ENCODE results near the gene RFTN2.
A peak's percentile ranks its signal among the peaks of the same experiment; 100 is the strongest.
"Not testable (repeated sequence)": the region's sequence is repeated elsewhere in the genome, so short reads cannot be mapped to it uniquely, and the experiment has no call there.

RFTN2 gene

GRCh38 chr2:197573608-197574007 lies 101.8 kb downstream of the RFTN2 start:
- Histone ChIP-seq H3K4me2 (no peak overlapping the region), H3K4me3 (no peak overlapping the region; a peak in 1 of 20 replicates), H3K36me3 (peaks cover 18 to 32% (median 24%) of the 10 kb centered on the region in 11 experiments), H3K27ac (no peak overlapping the region), H3K9me3 (replicated peaks in 1 of 11) (peaks cover 32 to 38% (median 33%) of the 10 kb centered on the region in 11 experiments), H3K9ac (no peak overlapping the region), H4K20me1 (no peaks in the 10 kb centered on the region), H3K27me3 (no peaks in the 10 kb centered on the region), H3K4me1 (no peaks in the 10 kb centered on the region)
- no peak for TF ChIP-seq Cebpa-rat (IDR thresholded peaks at IDR 0.05)

- no peaks in the 10 kb centered on the region for H4K20me1 ChIP-seq
- H3K9me3 ChIP-seq (replicated peaks in 1 of 11): peaks cover 32 to 38% (median 33%) of the 10 kb centered on the region in 11 experiments
- H3K27ac ChIP-seq: no peak overlapping the region
- H3K4me2 ChIP-seq: no peak overlapping the region
- TF ChIP-seq Cebpa-rat (IDR thresholded peaks at IDR 0.05): no peak
- H3K4me3 ChIP-seq: no peak overlapping the region
- H3K36me3 ChIP-seq: peaks cover 22 to 47% (median 34%) of the 10 kb centered on the region in 11 experiments
- no peaks in the 10 kb centered on the region for H3K27me3 ChIP-seq
- no peaks in the 10 kb centered on the region for H3K4me1 ChIP-seq
- H3K9ac ChIP-seq: no peak overlapping the region
Observed at GRCh38 chr2:197571627-197572271, 103.6 kb downstream of the RFTN2 start.

GRCh38 chr2:197560146-197560665 lies 115.2 kb downstream of the RFTN2 start:
- no peak overlapping the region for H3K27ac ChIP-seq
- H3K9ac ChIP-seq: no peak overlapping the region
- H3K27me3 ChIP-seq: no peaks in the 10 kb centered on the region

GRCh38 chr2:197559681-197560080 lies 115.7 kb downstream of the RFTN2 start:
- Histone ChIP-seq H3K4me2 (no peak overlapping the region), H3K9me3 (replicated peaks in 1 of 11) (peaks cover 11 to 31% (median 21%) of the 10 kb centered on the region in 11 experiments; a peak in 17 of 22 replicates), H3K4me3 (no peak overlapping the region), H3K9ac (no peak overlapping the region), H4K20me1 (no peaks in the 10 kb centered on the region; a peak in 1 of 22 replicates), H3K27ac (no peak overlapping the region), H3K4me1 (peaks cover 0 to 17% (median 4%) of the 10 kb centered on the region in 10 experiments; a peak in 9 of 20 replicates), H3K36me3 (peaks cover 56 to 77% (median 64%) of the 10 kb centered on the region in 11 experiments), H3K27me3 (no peaks in the 10 kb centered on the region)
- TF ChIP-seq Cebpa-rat (IDR thresholded peaks at IDR 0.05): no peak

More at GRCh38 chr2:197560146-197560665, 115.2 kb downstream of the RFTN2 start:
- Histone ChIP-seq H3K9me3 (replicated peaks in 1 of 11) (peaks cover 11 to 31% (median 21%) of the 10 kb centered on the region in 11 experiments; a peak in 17 of 22 replicates), H3K36me3 (peaks cover 51 to 71% (median 59%) of the 10 kb centered on the region in 11 experiments), H4K20me1 (no peaks in the 10 kb centered on the region; a peak in 1 of 22 replicates), H3K4me2 (no peak overlapping the region), H3K4me3 (no peak overlapping the region), H3K4me1 (peaks cover 0 to 15% (median 4%) of the 10 kb centered on the region in 10 experiments; a peak in 9 of 20 replicates)
- TF ChIP-seq Cebpa-rat (IDR thresholded peaks at IDR 0.05): no peak

GRCh38 chr2:197558393-197558792 lies 117.0 kb downstream of the RFTN2 start:
- Histone ChIP-seq H3K36me3 (peaks cover 68 to 90% (median 75%) of the 10 kb centered on the region in 11 experiments), H3K9me3 (replicated peaks in 1 of 11) (peaks cover 7 to 27% (median 16%) of the 10 kb centered on the region in 11 experiments; a peak in 17 of 22 replicates), H3K4me3 (no peak overlapping the region)

GRCh38 chr2:197556456-197556855 lies 118.9 kb downstream of the RFTN2 start:
- Histone ChIP-seq H3K9ac (no peak overlapping the region), H3K27ac (no peak overlapping the region), H3K4me3 (no peak overlapping the region), H3K4me1 (peaks cover 0 to 17% (median 4%) of the 10 kb centered on the region in 10 experiments; a peak in 9 of 20 replicates), H4K20me1 (no peaks in the 10 kb centered on the region; a peak in 1 of 22 replicates), H3K4me2 (no peak overlapping the region), H3K9me3 (replicated peaks in 1 of 11) (peaks cover 0 to 13% (median 3%) of the 10 kb centered on the region in 11 experiments; a peak in 13 of 22 replicates), H3K36me3 (peaks cover 81 to 100% (median 86%) of the 10 kb centered on the region in 11 experiments), H3K27me3 (no peaks in the 10 kb centered on the region)
- no peak for TF ChIP-seq Cebpa-rat (IDR thresholded peaks at IDR 0.05)

More at GRCh38 chr2:197558393-197558792, 117.0 kb downstream of the RFTN2 start:
- Histone ChIP-seq H3K4me2 (no peak overlapping the region), H3K9ac (no peak overlapping the region), H3K27ac (no peak overlapping the region), H3K4me1 (peaks cover 0 to 17% (median 4%) of the 10 kb centered on the region in 10 experiments; a peak in 9 of 20 replicates), H4K20me1 (no peaks in the 10 kb centered on the region; a peak in 1 of 22 replicates), H3K27me3 (no peaks in the 10 kb centered on the region)
- TF ChIP-seq Cebpa-rat (IDR thresholded peaks at IDR 0.05): no peak

- Histone ChIP-seq H4K20me1 (peaks cover 0 to 3% (median 0%) of the 10 kb centered on the region in 11 experiments; a peak in 1 of 22 replicates), H3K27ac (no peak overlapping the region), H3K9ac (no peak overlapping the region), H3K4me3 (no peak overlapping the region), H3K9me3 (replicated peaks in 1 of 11) (peaks cover 0 to 6% (median 0%) of the 10 kb centered on the region in 11 experiments; a peak in 3 of 22 replicates), H3K36me3 (peaks cover 81 to 100% (median 86%) of the 10 kb centered on the region in 11 experiments), H3K4me1 (peaks cover 0 to 17% (median 4%) of the 10 kb centered on the region in 10 experiments; a peak in 9 of 20 replicates), H3K27me3 (no peaks in the 10 kb centered on the region), H3K4me2 (peak overlapping the region in 1 of 11 experiments; percentile 29; a peak in 2 of 22 replicates)
- no peak for TF ChIP-seq Cebpa-rat (IDR thresholded peaks at IDR 0.05)
Observed at GRCh38 chr2:197555467-197555866, 119.9 kb downstream of the RFTN2 start.

- peaks cover 89 to 100% (median 98%) of the 10 kb centered on the region in 11 experiments for H3K36me3 ChIP-seq
- not testable (repeated sequence) for H3K4me2 ChIP-seq
- peaks cover 0 to 38% (median 18%) of the 10 kb centered on the region in 11 experiments; a peak in 16 of 22 replicates for H4K20me1 ChIP-seq
Observed at GRCh38 chr2:197551260-197551659, 124.1 kb downstream of the RFTN2 start.

GRCh38 chr2:197548582-197548981 lies 126.8 kb downstream of the RFTN2 start:
- Histone ChIP-seq H3K4me2 (no peak overlapping the region), H3K36me3 (peaks cover 96 to 100% (median 100%) of the 10 kb centered on the region in 11 experiments)
- no peak for TF ChIP-seq Cebpa-rat (IDR thresholded peaks at IDR 0.05)

More at GRCh38 chr2:197551260-197551659, 124.1 kb downstream of the RFTN2 start:
- not testable (repeated sequence) for H3K9me3 ChIP-seq (replicated peaks in 1 of 11); H3K4me3 ChIP-seq; H3K27ac ChIP-seq; H3K9ac ChIP-seq; H3K27me3 ChIP-seq
- H3K4me1 ChIP-seq: peaks cover 0 to 13% (median under 1%) of the 10 kb centered on the region in 10 experiments; a peak in 9 of 20 replicates

More at GRCh38 chr2:197548582-197548981, 126.8 kb downstream of the RFTN2 start:
- H3K9ac ChIP-seq: no peak overlapping the region
- no peaks in the 10 kb centered on the region for H3K4me1 ChIP-seq
- H3K27ac ChIP-seq: no peak overlapping the region
- H3K4me3 ChIP-seq: no peak overlapping the region
- H3K9me3 ChIP-seq (replicated peaks in 1 of 11): no peaks in the 10 kb centered on the region; a peak in 1 of 22 replicates
- peaks cover 0 to 58% (median 31%) of the 10 kb centered on the region in 11 experiments; a peak in 16 of 22 replicates for H4K20me1 ChIP-seq
- H3K27me3 ChIP-seq: no peaks in the 10 kb centered on the region
